Measurements from ENCODE around the gene RNF126.

Gene RNF126

DNA sequence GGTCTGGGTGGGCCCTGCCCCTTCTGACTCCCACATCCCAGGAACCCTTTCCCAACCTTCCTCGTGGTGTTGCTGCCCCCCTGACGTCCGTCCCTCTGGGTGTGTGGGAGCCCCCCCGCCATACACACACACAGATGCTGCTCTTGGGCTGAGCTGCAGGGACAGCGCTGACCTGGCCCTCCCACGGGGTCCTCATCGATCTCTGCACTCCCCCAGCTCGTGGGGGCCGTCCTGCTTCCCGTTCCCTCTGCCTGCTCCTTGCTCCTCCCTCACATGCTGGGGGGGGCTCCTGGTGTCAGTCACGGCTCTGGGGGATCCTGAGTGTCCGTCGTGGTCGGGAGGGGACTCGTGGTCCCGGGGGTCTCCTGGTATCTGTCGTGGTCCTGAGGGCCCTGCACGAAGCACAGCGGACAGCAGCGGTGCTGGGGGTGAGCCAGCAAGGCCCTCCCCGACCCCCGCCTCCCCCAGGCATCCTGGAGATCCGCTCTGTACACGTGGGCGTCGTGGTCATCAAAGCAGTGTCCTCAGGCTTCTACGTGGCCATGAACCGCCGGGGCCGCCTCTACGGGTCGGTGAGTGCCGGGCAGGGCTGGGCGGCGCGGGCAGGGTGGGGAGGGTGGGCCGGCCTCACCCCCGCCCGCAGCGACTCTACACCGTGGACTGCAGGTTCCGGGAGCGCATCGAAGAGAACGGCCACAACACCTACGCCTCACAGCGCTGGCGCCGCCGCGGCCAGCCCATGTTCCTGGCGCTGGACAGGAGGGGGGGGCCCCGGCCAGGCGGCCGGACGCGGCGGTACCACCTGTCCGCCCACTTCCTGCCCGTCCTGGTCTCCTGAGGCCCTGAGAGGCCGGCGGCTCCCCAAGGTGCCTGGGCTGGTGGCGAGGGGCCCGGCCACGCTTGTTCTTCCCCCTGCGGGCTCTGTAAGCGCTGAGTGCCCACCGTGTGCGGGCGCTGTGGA, 20.0 kb downstream of the RNF126 start:
- no peak overlapping the region for H3K4me3 ChIP-seq (replicated peaks; ENCODE audit: insufficient read depth, low read length)
- DNase-seq (ENCODE audit: low read depth in 1 of 2, low spot score in 1 of 2): no peak
- peaks cover 4% of the 10 kb centered on the region for H3K27me3 ChIP-seq (ENCODE audit: insufficient read depth, poor library complexity, severe bottlenecking)
- TF ChIP-seq GABPA (IDR thresholded peaks at IDR 0.05; ENCODE audit: low read depth) (no peak), POLR2AphosphoS5 (IDR thresholded peaks at IDR 0.05; ENCODE audit: low read depth) (no peak), SPI1 (IDR thresholded peaks at IDR 0.05; ENCODE audit: borderline replicate concordance, low read depth) (no peak)
- TF ChIP-seq, protein P1, sequence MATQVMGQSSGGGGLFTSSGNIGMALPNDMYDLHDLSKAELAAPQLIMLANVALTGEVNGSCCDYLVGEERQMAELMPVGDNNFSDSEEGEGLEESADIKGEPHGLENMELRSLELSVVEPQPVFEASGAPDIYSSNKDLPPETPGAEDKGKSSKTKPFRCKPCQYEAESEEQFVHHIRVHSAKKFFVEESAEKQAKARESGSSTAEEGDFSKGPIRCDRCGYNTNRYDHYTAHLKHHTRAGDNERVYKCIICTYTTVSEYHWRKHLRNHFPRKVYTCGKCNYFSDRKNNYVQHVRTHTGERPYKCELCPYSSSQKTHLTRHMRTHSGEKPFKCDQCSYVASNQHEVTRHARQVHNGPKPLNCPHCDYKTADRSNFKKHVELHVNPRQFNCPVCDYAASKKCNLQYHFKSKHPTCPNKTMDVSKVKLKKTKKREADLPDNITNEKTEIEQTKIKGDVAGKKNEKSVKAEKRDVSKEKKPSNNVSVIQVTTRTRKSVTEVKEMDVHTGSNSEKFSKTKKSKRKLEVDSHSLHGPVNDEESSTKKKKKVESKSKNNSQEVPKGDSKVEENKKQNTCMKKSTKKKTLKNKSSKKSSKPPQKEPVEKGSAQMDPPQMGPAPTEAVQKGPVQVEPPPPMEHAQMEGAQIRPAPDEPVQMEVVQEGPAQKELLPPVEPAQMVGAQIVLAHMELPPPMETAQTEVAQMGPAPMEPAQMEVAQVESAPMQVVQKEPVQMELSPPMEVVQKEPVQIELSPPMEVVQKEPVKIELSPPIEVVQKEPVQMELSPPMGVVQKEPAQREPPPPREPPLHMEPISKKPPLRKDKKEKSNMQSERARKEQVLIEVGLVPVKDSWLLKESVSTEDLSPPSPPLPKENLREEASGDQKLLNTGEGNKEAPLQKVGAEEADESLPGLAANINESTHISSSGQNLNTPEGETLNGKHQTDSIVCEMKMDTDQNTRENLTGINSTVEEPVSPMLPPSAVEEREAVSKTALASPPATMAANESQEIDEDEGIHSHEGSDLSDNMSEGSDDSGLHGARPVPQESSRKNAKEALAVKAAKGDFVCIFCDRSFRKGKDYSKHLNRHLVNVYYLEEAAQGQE (IDR thresholded peaks at IDR 0.05; ENCODE audit: insufficient replicate concordance, low read depth): no peak
- TF ChIP-seq, protein P2, sequence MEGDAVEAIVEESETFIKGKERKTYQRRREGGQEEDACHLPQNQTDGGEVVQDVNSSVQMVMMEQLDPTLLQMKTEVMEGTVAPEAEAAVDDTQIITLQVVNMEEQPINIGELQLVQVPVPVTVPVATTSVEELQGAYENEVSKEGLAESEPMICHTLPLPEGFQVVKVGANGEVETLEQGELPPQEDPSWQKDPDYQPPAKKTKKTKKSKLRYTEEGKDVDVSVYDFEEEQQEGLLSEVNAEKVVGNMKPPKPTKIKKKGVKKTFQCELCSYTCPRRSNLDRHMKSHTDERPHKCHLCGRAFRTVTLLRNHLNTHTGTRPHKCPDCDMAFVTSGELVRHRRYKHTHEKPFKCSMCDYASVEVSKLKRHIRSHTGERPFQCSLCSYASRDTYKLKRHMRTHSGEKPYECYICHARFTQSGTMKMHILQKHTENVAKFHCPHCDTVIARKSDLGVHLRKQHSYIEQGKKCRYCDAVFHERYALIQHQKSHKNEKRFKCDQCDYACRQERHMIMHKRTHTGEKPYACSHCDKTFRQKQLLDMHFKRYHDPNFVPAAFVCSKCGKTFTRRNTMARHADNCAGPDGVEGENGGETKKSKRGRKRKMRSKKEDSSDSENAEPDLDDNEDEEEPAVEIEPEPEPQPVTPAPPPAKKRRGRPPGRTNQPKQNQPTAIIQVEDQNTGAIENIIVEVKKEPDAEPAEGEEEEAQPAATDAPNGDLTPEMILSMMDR (IDR thresholded peaks at IDR 0.05; ENCODE audit: insufficient read depth, low read length): no peak
- H3K27ac ChIP-seq (replicated peaks): no peak overlapping the region

DNA sequence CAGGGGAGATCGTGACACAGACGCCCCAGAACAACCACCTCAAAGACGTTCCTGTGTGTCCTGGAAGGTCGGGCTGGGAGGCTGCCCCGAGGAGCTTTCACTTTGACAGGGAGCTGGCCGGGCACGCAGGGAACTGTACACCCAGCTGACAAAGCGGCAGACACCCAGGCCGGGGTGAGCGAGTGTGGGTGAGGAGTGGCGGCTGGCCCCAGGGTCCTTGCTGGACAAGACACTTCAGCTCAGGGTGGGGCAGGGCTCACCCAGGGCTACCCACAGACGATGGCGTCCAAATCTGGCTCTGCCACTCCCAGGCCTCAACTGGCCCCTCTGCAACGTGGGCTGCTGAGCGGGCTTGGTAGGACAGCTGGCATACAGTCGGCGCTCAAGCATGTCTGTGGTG, 21.3 kb downstream of the RNF126 start:
- Histone ChIP-seq H3K4me3 (replicated peaks; ENCODE audit: insufficient read depth, low read length) (no peak overlapping the region), H3K27ac (replicated peaks) (no peak overlapping the region), H3K27me3 (ENCODE audit: insufficient read depth, poor library complexity, severe bottlenecking) (peaks cover 4% of the 10 kb centered on the region)
- no peak for DNase-seq (ENCODE audit: low read depth in 1 of 2, low spot score in 1 of 2)
- no peak for TF ChIP-seq GABPA (IDR thresholded peaks at IDR 0.05; ENCODE audit: low read depth)
- no peak for TF ChIP-seq SPI1 (IDR thresholded peaks at IDR 0.05; ENCODE audit: borderline replicate concordance, low read depth)
- TF ChIP-seq, protein P2 (IDR thresholded peaks at IDR 0.05; ENCODE audit: insufficient read depth, low read length): no peak
- TF ChIP-seq POLR2AphosphoS5 (IDR thresholded peaks at IDR 0.05; ENCODE audit: low read depth): no peak
- TF ChIP-seq, protein P1 (IDR thresholded peaks at IDR 0.05; ENCODE audit: insufficient replicate concordance, low read depth): no peak

DNA sequence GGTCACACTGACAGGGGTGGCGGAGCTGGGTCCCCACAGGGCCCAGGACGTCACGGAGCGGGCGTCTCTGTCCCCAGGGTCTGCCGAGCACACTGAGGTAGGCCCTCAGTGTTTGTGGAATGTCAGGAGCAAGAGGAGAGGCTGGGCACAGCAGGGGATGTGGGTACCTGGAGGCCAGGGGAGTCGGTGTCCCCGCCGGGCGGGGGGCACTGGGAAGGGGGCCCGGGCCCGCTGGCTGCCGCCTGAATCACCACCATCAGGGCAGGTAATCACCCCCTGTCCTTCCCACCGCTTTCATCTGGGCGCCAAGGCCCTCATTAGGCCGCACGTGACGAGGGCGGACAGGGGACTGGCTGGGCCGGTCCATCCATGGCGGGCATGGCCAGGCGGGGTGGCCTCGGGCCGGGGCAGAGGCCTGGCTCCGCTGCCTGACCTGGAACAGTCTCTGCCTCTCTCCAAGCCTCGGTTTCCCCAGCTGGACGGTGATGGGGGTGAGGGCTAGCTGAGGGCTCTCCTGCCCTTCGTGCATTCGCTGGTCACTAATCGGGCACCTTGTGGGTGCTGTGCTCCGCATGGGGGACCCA, 22.3 kb downstream of the RNF126 start:
- Histone ChIP-seq H3K27me3 (ENCODE audit: insufficient read depth, poor library complexity, severe bottlenecking) (peaks cover 4% of the 10 kb centered on the region), H3K27ac (replicated peaks) (no peak overlapping the region), H3K4me3 (replicated peaks; ENCODE audit: insufficient read depth, low read length) (no peak overlapping the region)
- no peak for DNase-seq (ENCODE audit: low read depth in 1 of 2, low spot score in 1 of 2)
- TF ChIP-seq, protein P1 (IDR thresholded peaks at IDR 0.05; ENCODE audit: insufficient replicate concordance, low read depth): no peak
- TF ChIP-seq GABPA (IDR thresholded peaks at IDR 0.05; ENCODE audit: low read depth) (no peak), SPI1 (IDR thresholded peaks at IDR 0.05; ENCODE audit: borderline replicate concordance, low read depth) (no peak), POLR2AphosphoS5 (IDR thresholded peaks at IDR 0.05; ENCODE audit: low read depth) (no peak)
- TF ChIP-seq, protein P2 (IDR thresholded peaks at IDR 0.05; ENCODE audit: insufficient read depth, low read length): no peak

Data from HL-60 (cell line).